ENCODE results near the gene GC.
"Not testable (repeated sequence)": the region's sequence is repeated elsewhere in the genome, so short reads cannot be mapped to it uniquely, and the experiment has no call there.

GC gene

DNA sequence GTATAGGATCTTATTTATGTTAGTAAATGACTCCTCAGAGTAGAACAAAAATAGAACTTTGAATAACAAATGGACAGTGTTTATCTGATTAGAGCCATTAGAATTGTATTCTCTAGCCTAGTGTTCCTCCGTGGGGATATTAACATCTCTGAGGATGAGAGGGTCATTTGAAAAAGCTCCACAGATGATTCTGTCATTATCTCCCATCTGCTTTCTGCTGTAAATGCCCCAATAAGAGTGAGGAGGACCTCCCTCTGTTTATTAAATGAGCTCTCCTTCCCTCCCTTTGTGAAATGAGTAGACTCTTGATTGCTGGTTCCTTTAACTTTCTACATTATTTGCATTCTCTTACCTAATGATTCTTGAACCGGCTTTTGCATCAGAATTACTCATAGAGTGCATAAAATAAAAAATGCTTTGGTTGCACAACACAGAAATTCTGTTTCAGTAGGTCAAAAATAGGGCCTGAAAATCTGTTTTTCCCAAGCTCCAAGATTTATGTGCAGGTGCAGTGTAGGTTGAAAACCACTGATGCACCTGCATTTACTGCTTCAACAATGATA, 18.0 kb downstream of the GC start:
- no peak for DNase-seq (ENCODE audit: low spot score)

DNA sequence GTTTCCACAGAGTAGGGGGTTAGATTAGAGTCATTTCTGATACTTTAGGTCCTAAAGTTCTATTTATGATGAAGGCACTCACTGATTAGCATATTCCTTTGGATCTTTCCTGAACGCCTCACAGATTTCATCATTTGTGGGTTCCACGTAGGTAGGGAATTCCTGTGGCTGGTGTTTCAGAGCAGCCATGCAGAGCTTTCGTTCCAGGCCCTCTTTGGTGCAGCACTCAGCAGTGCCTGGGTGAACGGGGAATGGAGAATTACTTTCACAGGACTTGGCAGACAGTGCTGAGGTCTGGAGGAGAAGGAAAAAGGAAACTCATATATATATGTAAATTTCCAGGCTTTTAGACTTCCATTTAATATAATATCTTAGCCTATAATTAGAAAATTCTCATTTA, 18.5 kb downstream of the GC start:
- DNase-seq (ENCODE audit: low spot score), result no peak

DNA sequence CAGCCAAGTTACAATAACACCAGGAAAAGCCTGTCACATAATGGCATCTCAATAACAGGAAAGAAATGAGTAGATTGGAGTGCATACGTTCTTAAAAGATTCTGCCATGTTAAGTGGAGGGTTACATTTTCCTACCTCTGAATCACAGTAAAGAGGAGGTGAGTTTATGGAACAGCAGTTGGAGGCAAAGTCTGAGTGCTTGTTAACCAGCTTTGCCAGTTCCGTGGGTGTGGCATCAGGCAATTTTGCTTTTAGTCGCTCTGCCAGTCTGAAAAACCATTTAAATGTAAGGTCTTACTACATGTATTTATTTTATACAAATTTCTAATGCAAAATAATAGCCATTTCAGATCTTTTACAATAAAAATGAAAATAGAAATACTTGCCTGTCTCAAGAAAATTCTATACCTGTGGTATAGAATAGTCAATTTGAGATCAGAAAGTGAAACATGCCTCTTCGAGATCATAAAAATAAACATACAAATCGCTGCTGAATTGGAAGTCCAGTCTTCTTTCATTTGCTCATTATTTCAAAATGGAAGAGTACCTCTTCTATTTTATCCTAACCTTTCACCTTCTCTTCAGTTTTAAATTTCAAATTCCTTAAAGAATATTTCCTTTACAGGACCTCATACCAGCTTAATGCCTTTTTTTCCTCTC, 31.4 kb downstream of the GC start:
- DNase-seq (ENCODE audit: low spot score), result no peak

DNA sequence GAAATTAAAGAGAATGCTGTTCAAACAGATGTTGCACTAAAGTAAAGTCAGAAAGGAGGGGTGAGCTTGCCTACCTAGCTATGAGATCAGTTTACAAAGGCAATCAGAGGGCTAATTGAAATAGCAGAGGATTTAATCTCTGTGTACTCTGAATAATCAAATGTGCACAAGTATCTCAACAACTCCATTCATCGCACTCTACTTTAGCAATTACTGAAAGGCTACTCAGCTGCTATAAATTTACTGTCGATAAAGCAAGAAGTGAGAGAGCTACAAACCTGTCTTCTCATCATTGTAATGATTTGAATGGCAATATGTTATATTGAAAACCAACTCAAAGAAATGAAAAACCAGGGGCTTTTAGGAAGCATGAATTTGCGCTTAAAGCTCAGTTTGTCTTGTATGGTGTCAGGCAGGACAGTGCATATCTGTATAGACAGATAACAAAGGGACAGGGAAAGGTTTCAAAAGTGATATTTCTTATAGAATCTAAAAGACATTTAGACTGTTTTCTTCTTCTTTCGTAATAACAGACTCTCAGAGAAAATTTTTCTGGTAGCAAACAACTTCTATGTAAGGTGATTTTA, 34.8 kb downstream of the GC start:
- no peak for DNase-seq (ENCODE audit: low spot score)

DNA sequence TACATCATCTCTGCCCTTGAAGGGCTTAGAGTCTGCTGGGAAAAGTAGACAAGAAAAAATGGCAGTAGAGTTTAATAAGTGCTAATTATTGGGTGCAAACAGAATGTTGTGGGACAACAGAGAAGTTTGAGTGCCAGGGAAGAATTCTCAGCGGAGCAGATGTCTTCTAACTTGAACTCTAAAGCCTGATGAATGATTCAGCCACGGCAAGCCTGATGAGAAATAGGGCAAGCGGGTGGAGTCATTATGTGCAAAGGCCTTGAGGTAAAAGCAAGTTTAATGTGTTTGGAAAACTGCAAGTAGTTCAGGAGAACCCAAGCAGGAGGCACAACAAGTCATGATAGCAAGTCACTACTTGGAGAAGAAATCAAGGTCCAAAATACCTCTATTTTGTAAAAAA, 37.5 kb downstream of the GC start:
- DNase-seq (ENCODE audit: low spot score), result no peak

DNA sequence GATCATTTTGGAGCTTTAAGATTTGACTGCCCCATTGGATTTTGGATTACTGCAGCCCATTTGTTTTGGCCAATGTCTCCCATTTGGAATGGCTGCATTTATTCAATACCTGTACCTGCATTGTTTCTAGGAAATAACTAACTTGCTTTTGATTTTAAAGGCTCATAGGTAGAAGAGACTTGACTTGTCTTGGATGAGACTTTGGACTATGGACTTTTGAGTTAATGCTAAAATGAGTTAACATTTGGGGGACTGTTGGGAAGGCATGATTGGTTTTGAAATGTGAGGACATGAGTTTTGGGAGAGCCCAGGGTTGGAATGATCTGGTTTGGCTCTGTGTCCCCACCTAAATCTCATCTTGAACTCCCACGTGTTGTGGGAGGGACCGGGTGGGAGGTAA, 45.1 kb downstream of the GC start:
- not testable (repeated sequence) for DNase-seq (ENCODE audit: low spot score)

DNA sequence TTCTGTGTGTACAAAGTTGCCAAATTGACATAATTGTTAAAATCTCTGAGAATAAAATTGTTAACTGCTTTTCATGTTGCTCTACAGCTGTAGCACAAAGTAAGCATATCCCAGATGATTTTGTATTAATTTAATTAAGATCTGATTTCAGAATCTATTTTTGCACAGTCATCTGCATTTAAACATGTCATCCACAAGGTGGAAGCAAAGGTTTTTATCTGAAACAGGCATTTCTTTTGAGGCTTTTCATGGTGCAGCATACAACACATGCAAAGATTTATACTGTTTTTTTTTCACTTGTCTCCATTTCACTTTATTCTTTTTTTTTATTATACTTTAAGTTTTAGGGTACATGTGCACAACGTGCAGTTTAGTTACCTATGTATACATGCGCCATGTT, 51.2 kb downstream of the GC start:
- no peak for DNase-seq (ENCODE audit: low spot score)

DNA sequence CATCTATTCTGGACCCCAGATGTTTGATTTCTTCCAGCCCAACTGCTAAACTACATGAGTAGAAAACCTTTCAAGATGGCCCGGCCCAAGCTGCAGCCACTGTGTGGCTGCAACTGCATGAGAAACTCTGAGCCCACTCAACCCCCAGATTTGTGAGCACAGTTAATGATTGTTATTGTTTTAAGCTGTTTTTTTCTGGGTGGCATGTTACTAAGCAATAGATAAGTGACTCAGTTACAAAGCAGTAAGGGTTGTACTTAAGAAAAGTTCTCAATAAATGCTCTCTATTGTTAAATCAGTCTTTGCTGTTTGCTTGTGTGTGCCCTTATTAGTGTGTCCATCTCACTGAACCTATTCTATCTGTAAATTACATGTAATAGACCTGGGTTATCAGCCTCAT, 51.8 kb downstream of the GC start:
- no peak for DNase-seq (ENCODE audit: low spot score)

DNA sequence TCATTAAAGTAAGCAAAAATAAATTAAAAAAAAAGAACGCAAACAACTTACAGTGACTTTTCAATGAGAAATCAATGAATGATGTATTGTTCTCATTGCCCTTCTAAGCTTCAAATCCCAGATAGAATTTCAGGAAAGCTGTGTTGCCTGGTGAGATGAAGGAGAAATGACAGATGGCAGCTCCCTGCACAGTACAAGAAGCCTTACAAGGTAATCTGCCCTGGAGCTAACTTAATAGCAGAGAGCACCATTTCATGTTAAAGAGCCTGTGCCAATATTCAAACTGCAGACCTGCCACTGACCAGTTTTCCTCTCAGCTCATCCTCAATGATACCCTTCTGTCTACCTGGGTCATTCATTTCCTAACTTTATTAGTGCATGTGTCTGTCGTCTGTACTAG, 54.0 kb downstream of the GC start:
- no peak for DNase-seq (ENCODE audit: low spot score)

DNA sequence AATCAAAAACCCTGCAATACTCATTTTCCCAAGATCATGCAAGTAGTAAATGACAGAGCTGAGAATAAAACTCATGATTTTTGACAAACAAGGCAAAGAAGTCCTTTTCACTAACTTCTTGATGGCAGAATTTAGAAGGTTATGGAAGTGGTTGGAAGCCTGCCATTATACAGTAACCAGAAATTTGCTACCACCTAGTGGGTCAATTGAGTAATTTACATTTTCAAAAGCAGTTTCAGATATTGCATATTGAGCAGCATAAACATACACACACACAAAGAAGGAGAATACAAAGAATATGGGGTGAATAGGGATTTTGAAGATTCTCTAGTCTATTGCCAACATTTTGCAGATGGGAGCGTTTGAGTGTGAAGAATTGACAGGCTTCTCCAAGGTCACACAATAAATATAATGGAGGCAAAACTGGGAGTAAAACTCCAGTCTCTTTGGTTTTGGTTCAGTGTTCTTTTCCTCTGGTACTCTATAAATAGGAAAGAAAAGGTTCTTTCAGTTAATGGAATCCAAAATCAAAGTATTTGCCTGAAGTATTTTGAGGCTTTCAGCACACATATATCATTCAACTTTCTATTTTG, 70.2 kb downstream of the GC start:
- DNase-seq (ENCODE audit: low spot score), result no peak

DNA sequence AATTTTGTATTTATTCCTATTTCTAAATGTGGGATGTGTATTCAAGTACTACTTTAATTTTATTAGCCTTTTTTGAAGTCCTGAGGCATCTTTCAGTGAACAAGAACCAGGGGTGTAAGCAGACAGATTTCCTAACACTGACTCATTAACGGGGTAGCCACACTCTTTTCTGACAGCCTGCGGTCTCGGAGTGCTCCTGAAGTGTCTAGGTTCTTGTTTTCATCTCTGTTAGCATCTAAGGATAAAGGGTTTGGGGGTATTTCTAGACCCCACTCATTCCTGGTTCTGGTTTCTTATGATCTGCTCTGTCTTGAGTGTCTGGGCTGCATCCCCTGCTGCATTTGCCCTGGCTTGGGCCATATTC, 71.9 kb downstream of the GC start:
- no peak for DNase-seq (ENCODE audit: low spot score)

DNA sequence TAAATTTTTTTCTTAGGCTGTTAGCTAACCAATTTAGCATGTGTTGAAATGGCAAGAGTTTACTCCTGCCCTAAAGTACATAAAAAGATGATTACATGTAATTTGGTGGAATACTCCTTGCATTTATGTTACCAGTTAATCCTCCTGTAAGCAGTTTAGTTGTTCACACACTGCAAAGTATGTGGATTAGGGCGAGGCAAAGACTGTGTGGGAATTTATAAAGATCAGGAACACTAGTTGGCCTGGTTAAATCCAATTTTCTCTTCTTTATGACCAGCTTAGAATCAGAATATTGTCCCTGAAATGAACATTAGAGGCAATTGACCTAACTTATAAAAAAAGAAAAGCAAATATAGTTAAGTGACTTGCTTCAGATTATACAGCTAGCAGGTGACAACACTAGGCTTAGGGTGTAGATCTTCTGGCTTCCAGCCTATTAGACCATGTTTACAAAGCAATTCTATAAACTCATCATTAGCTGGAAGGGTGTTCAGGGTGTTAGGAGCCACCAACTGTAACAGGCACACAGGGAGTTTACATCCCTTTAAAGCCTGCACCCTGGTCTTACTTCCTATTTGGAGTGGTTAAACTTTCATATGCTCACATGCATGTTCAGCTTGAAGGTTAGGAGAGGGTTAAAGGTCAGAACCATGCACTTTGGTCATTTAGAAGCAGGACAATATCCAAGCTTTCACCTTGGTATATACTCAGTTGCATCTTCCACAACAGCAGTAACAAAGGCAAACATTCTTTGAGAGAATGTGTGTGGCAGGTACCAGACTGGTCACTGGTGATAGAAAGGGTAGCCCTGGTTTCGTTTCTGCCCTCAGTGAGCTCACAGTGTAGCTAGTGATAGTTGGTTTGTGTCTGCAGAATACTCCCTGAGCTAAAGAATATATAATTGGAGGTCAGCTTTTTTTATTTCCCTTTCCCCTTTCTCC, 72.6 kb downstream of the GC start:
- no peak for DNase-seq (ENCODE audit: low spot score)

DNA sequence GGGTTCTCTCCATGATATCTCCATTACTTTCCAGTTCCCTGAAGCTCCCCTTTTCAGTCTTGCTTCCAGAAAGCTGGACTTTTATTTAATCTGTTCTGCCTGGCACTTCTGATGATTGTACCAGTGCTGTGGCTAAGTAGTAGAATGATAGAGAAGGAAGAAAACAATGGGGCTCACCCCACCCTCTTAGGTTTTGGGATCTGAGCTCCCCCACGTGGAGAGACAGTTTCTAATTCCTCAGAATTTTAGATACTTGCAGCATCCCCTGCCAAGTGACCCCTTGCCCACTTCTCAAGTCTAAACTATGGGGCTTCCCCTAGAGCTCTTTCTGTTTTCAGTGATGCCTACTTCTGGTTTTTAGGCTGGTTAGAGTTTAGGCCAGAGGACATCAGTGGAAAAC, 73.9 kb downstream of the GC start:
- no peak for DNase-seq (ENCODE audit: low spot score)

DNA sequence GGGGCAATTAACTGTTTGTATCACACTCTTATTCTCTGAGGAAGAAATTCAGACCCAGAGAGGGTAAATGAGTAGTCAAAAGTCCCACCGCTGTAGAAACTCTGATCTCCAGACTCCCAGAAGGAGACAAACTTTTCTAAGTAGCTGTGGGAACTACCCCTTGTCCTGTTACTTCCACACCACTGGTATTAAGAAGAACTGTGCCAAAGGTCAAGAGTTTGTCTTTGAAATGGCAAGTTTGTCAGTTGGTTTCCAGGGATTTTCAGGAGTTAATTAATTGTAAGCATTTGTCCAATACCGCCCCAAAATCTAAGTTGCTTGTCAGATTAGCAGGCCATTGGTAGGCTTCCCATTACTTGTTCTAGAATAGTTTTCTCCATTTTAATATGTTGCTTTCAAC, 85.7 kb downstream of the GC start:
- no peak for DNase-seq (ENCODE audit: low spot score)

DNA sequence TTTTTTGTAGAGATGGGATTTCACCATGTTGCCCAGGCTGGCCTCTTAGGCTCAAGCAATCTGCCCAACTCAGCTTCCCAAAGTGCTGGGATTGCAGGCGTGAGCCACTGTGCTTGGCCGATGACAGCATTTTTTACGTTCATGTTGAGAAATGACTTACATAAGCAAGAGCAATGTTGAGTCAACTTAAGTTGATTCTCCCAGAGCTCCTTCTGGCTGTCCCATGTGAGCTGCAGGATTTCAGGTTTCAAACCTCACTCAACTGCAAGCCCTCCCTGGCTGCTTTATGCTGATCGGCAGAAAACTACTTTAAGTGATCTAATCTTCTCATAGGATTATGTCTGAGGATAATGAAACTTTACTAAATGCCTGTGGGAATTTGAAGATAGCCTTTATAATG, 86.8 kb downstream of the GC start:
- DNase-seq (ENCODE audit: low spot score), result no peak

DNA sequence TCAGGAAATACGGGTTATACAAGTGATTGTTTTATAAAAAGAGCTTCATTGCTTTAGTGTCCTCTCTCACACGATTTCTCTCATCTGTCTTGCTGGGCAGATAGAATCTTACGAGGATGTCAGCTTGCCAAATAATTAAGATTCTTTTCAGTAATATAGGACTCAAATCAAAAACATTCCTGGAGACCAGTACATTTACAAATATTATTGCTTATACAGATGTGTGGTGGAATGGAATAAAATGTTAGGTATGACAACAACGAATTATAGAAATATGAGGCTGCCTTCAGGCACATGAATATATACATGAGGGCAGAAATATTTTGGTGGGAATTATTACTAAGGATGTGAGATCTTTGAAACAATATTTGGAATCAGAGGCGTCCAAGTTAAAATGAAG, 88.9 kb downstream of the GC start:
- DNase-seq (ENCODE audit: low spot score), result no peak

DNA sequence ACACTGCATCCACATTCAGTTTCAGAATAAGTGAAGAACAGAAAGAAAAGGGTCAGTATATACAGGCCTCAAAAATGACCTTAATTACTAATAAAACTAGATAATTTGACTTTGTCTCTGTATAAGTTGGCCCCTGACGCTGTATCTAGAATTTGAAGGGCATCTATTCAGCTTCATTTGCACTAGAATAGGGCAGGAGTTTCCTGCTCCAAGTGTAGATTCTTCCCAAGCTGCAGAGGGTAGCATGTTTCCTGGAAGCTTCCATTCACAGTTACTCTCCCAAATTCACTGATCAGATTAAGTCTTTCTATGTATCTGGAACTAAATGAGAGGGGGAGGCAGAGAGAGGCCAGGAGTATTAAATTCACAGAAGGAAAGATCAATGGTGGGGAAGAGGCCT, 90.9 kb downstream of the GC start:
- no peak for DNase-seq (ENCODE audit: low spot score)

DNA sequence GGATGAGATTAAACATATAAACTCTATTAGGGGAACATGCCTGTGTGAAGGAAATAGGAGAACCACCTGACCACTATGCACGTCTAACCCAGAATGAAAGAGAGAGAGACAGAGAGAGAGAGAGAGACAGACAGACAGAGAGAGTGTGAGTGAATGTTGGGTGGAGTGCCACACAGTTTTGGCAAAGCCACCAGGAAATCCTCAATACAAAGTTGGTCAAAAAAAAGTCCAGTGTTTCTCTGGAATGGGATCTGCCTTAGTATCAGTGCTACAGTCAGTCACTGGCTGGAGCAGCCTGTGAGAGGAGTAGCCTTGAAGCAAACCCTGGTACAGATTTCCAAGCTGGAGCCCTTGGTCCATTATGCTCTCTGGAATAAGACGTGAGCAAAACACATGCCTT, 91.7 kb downstream of the GC start:
- no peak for DNase-seq (ENCODE audit: low spot score)

Measured in ecto neural progenitor cell (in vitro differentiated cells).